BE2C (cell line): ENCODE data around the gene SLMAP.

Source experiments
- DNase-seq: peaks from one replicate; pipeline ENCODE4 v3.0.0-alpha.2; 2020
- H3K27me3 ChIP-seq: fragments of 250-450 bp; sonication (Bioruptor Pico); 2 replicates; pipeline ENCODE4 v1.5.1; 2020; ENCODE audit warnings: mild to moderate bottlenecking
- H3K36me3 ChIP-seq: fragments of 250-450 bp; sonication (Bioruptor Pico); 2 replicates; pipeline ENCODE4 v1.5.1; 2020; ENCODE audit warnings: mild to moderate bottlenecking
- H3K4me1 ChIP-seq: fragments of 250-450 bp; sonication (Bioruptor Pico); 2 replicates; pipeline ENCODE4 v1.5.1; 2020
- H3K4me3 ChIP-seq: 2 replicates; pipeline ENCODE4 v1.5.1; 2011; ENCODE audit warnings: low read depth, low read length
- H3K9me3 ChIP-seq: fragments of 250-450 bp; sonication (Bioruptor Pico); 2 replicates; pipeline ENCODE4 v1.5.1; 2020
- TF ChIP-seq, protein P1 (sequence below): IDR thresholded peaks from 2 replicates; pipeline ENCODE4 v1.5.1; 2012; ENCODE audit warnings: mild to moderate bottlenecking, low read depth, low read length

The SLMAP gene

DNA sequence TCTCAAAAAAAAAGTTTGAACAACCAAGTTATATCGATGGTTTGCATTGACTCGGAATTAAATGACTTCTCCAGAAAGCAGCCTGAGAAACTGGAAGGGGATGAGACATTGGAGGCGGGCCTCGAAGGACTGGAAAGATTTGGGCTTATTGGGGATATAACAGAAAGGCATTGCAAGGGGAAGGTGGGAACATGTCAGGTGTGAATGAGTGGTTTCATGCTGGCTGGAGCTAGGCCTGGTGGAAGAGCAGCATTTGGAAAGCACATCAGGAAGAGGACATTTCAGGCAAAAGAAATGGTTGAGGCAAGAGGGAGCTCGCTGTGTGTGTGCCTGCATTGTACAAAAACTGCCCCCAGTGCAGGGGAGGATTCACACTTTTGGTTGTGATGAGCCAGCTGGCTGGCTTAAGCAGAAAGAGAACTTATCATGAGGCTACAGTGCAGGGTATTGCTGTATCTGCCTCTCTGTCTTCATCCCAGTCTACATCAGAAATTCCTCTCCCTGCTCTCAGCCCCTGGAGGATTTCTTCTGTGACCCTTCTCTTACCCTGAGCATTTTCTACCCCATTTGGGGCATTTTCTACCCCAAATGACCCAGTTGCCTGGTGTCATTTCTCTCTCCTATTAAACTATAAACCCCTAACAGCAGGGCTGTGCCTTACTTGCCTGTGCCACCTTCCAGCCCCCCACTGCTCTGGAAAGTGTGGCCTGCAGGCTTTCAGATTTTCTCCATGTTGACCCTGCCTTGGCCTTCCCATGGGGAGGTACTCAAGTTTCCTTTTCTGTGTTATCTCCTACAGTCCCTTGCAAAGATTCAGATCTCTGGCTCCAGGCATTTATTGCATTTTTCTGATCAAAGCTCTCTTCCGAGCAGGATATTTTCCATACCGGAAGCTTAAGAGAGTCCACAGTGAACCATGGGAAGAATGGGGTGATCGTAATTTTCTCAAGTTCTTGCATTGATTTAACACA is 187.7 kb downstream of the SLMAP start:
- no peak for DNase-seq
- no peak overlapping the region for H3K4me3 ChIP-seq
- no peaks in the 10 kb centered on the region for H3K27me3 ChIP-seq
- TF ChIP-seq, protein P1, sequence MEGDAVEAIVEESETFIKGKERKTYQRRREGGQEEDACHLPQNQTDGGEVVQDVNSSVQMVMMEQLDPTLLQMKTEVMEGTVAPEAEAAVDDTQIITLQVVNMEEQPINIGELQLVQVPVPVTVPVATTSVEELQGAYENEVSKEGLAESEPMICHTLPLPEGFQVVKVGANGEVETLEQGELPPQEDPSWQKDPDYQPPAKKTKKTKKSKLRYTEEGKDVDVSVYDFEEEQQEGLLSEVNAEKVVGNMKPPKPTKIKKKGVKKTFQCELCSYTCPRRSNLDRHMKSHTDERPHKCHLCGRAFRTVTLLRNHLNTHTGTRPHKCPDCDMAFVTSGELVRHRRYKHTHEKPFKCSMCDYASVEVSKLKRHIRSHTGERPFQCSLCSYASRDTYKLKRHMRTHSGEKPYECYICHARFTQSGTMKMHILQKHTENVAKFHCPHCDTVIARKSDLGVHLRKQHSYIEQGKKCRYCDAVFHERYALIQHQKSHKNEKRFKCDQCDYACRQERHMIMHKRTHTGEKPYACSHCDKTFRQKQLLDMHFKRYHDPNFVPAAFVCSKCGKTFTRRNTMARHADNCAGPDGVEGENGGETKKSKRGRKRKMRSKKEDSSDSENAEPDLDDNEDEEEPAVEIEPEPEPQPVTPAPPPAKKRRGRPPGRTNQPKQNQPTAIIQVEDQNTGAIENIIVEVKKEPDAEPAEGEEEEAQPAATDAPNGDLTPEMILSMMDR = no peak
- no peaks in the 10 kb centered on the region for H3K4me1 ChIP-seq
- H3K9me3 ChIP-seq = no peaks in the 10 kb centered on the region
- H3K36me3 ChIP-seq = no peaks in the 10 kb centered on the region

DNA sequence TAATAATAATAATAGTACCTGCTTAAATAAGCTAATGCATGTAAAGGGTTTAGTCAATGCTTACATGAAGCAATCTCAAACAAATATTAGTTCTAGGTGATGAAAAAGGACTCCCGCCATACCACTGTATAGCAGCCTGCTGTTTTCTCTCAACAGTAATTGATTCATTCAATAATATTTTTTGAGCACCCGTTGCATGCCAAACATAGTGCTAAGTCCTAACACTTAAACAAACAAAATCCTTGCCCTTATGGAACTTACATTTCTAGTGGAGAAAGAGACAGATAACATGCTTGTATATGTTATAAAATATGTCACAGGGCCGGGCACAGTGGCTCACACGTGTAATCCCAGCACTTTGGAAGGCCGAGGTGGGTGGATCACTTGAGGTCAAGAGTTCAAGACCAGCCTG is 190.9 kb downstream of the SLMAP start:
- TF ChIP-seq, protein P1 = no peak
- Histone ChIP-seq H3K27me3 (no peaks in the 10 kb centered on the region), H3K4me3 (no peak overlapping the region), H3K9me3 (no peaks in the 10 kb centered on the region), H3K36me3 (no peaks in the 10 kb centered on the region), H3K4me1 (peaks cover 4% of the 10 kb centered on the region)
- no peak for DNase-seq

DNA sequence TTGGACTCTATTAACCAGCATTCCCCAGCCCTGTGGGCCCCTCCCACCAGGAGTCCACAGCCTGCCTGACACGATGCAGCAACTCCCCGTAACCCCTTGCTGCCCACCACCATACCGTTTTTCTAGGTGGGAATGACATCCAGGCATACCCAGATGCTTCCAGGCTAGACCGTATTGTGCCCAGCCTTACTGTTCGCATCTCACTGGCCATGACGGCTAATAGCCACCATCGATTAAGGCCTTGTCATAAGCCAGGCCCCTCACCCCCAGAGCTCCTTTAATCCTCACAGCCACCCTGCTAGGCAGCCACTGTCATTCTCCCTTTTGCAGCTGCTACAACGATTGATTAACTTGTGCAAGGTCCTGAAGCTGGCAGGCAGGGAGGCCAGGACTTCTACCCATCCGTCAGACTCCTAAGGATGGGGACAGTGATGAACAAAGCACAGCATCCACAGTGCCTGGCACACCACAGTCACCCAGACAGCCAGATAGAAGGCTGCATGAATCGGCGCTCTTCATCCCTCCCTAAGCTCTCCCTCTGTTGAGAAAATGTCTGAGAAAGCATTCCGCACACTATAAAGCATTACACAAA is 192.1 kb downstream of the SLMAP start:
- peaks cover 6% of the 10 kb centered on the region for H3K4me1 ChIP-seq
- no peaks in the 10 kb centered on the region for H3K36me3 ChIP-seq
- no peaks in the 10 kb centered on the region for H3K9me3 ChIP-seq
- H3K27me3 ChIP-seq = no peaks in the 10 kb centered on the region
- no peak overlapping the region for H3K4me3 ChIP-seq
- TF ChIP-seq, protein P1 = no peak
- DNase-seq = no peak

DNA sequence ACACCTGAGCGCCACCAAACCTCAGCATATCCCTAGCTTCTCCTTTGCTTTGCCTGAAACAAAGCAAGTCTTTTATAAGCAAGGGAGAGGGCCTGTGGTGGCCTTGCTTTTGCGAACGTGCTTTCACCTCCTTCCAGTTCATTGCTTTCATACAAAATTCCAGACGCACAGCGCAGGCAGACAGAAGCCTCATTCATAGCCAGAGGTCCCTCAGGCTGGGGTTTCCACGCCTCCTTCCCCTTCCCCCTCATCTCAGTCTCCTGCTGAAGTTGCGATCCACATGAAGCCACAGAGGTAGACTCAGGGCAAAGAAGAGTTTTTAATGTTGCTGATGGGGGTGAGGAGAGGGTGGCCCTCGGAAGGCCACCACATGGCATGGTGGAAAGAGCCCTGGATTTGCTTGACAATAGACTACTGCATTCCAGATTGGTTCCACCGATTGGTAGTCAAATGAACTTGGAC is 192.7 kb downstream of the SLMAP start:
- no peak for DNase-seq
- Histone ChIP-seq H3K9me3 (no peaks in the 10 kb centered on the region), H3K4me1 (peaks cover 6% of the 10 kb centered on the region), H3K36me3 (no peaks in the 10 kb centered on the region), H3K27me3 (no peaks in the 10 kb centered on the region), H3K4me3 (no peak overlapping the region)
- TF ChIP-seq, protein P1 = no peak

DNA sequence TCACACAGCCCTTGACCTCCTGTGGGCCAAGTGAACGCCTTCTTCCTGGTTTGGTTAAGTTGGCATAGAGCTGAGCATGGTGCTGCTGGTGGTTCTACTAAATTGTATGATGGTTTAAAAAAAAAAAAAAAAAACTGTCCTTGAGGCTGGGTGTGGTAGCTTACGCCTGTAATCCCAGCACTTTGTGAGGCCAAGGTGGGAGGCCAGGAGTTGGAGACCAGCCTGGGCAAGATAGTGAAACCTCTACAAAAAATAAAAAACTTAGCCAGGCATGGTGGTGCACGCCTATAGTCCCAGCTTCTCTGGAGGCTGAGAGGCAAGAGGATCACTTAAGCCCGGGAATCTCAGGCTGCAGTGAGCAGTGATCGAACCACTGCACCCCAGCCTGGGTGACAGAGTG is 193.2 kb downstream of the SLMAP start:
- TF ChIP-seq, protein P1 = no peak
- Histone ChIP-seq H3K9me3 (no peaks in the 10 kb centered on the region), H3K4me3 (no peak overlapping the region), H3K27me3 (no peaks in the 10 kb centered on the region), H3K4me1 (peaks cover 6% of the 10 kb centered on the region), H3K36me3 (no peaks in the 10 kb centered on the region)
- DNase-seq = no peak
